Right lobe of liver (tissue), 6 donors: ENCODE data around the gene DQX1. TPM values are rescaled to one million over a fixed set of nuclear protein-coding genes. Genes with fewer than 3 reads are reported as not detected.

Source experiments
- ATAC-seq, 4 donors: fragments of 200-7000 bp; cut with Tn5 transposase; one replicate each; pipeline ENCODE4 v1.9.1; 2020; ENCODE audit warnings: mild to moderate bottlenecking in 4 of 4, moderate library complexity in 4 of 4
- DNase-seq, 3 donors: peaks; one replicate each; pipeline ENCODE4 v3.0.0-alpha.2; 2020
- H3K27ac ChIP-seq, 3 donors: fragments of 200-600 bp; one replicate each; pipeline ENCODE4 v1.8.0; 2022
- H3K27me3 ChIP-seq, 2 donors: fragments of 200-600 bp; one replicate each; pipeline ENCODE4 v1.8.0; 2022
- H3K36me3 ChIP-seq, 4 donors: fragments of 200-600 bp; sonication (generic) in 1 of 4; one replicate each; pipeline versions ENCODE4 v1.5.1 to v1.8.0; 2017 to 2022; ENCODE audit warnings: control low read depth in 1 of 4
- H3K4me1 ChIP-seq, 4 donors: fragments of 200-600 bp; sonication (generic) in 1 of 4; one replicate each; pipeline versions ENCODE4 v1.5.1 to v1.8.0; 2017 to 2022; ENCODE audit warnings: control low read depth in 1 of 4
- H3K4me3 ChIP-seq, 3 donors: fragments of 200-600 bp; one replicate each; pipeline ENCODE4 v1.8.0; 2022
- H3K9me3 ChIP-seq, 4 donors: fragments of 200-600 bp; sonication (generic) in 1 of 4; one replicate each; pipeline versions ENCODE4 v1.5.1 to v1.8.0; 2017 to 2022; ENCODE audit warnings: control low read depth in 1 of 4
- CTCF ChIP-seq, 4 donors: fragments of 200-600 bp in 3 of 4; fragments of 450-650 bp in 1 of 4; IDR thresholded peaks; one replicate each; pipeline versions ENCODE4 v1.5.1 to v1.8.0; 2016 to 2022; ENCODE audit warnings: antibody characterized with exemption in 4 of 4, mild to moderate bottlenecking in 2 of 4
- POLR2A ChIP-seq: fragments of 450-650 bp; IDR thresholded peaks from one replicate; pipeline ENCODE4 v1.6.1; 2017; ENCODE audit warnings: antibody characterized with exemption, mild to moderate bottlenecking
- WGBS: methylation state at CpG from one replicate; pipeline ENCODE4 v1.1.6; 2018; ENCODE audit warnings: low coverage, low lambda C conversion rate; ENCODE audit not compliant: insufficient coverage; ENCODE audit errors: missing lambda C conversion rate; 5-methylcytosine and 5-hydroxymethylcytosine counted together
- intact Hi-C, 2 donors: fragments of 100-400 bp; cut with DNase I; formaldehyde crosslinking; loops; one replicate each; pipeline versions ENCODE4 v1.11.2 to v1.14.1; 2022
- total RNA-seq, 6 experiments: library from RNA; depleted of rRNA in 2 of 6; stranded (reverse); fragments of >200 nt in 2 of 6; fragmentation: NEBNext Ultra II Directional in 3 of 6; extraction: Animal tissue kit (Norgen Biotek cat#: 25700) in 3 of 6; gene quantifications; one replicate each; pipeline versions ENCODE4 v1.1.0 to v1.2.4, GENCODE V29; 2016 to 2023
- donor health status: DM: no; HTN: yes; CAD: no.
- donor health status: DM: no; HTN: no; CAD: no.
- donor health status: DM: no; HTN: no; CAD: no.
- donor health status: DM: no; HTN: yes; CAD: no.
- donor health status: DM: no; HTN: yes; CAD: no.

DQX1 gene
- total RNA-seq, 6 experiments from 2014 or later, result not detected

DNA sequence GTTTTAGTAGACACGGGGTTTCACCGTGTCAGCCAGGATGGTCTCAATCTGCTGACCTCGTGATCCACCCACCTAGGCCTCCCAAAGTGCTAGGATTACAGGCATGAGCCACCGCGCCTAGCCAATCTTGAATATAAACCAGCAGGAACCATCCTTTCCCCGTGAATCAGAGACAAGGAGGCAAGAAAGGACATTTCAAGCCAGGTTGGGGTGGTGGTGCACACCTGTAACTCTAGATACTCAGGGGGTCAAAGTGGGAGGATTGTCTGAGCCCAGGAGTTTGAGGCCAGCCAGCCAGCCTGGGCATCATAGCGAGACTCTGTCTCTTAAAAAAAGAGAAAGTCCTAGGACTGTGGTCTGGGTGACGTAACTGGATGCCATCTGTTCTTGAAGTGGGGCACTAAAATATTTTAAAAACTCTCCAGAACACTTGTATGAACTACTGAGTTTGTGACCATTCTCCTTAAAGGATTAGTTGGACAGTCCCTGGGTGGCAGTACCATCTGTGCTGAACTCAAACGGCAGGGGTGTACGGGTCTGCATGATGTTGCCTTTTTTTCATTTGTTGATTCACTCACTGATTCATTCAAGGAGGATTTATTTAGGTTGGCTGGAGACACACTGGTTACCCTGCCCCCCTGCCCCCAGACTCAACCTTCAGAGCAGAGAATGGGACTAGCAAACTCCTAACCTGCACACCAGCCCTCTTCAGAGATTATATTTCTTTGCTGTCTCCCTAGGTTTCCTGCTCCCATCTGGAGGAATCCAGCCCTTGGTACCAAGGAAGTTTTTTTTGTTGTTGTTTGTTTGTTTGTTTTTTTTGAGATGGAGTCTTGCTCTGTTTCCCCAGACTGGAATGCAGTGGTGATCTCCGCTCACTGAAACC, 14.7 kb downstream of the DQX1 start:
- ATAC-seq, result no peak
- no peak overlapping the region for H3K4me3 ChIP-seq
- H3K4me1 ChIP-seq, result peaks cover 0 to 15% (median 2%) of the 10 kb centered on the region in 4 donors
- no peak overlapping the region for H3K27ac ChIP-seq
- no peaks in the 10 kb centered on the region for H3K36me3 ChIP-seq
- 26% methylated on average over 8 of the region's 11 CpGs for WGBS
- H3K27me3 ChIP-seq, result peaks cover 6 to 38% of the 10 kb centered on the region in 2 donors
- intact Hi-C loops, result no loop called here
- no peak for DNase-seq
- TF ChIP-seq POLR2A (no peak), CTCF (IDR thresholded peaks at IDR 0.05) (no peak)
- H3K9me3 ChIP-seq, result no peaks in the 10 kb centered on the region

DNA sequence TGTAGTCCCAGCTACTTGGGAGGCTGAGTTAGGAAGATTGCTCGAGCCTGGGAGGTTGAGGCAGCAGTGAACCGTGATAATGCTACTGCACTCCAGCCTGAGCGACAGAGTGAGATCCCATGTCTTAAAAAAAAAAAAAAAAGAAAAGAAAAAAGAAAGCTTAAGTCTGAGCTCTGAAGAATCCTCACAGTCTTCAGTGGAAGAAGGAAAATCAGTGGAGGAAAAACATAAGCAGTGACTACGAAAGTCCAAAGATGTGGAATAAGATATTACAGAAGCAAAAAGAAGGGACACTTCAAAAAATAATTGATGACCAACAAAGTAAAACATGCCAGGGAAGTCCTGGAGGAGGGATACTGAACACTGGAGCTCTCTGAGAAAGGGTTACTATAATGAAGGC, 15.8 kb downstream of the DQX1 start:
- H3K27ac ChIP-seq, result no peak overlapping the region
- peaks cover 6 to 27% of the 10 kb centered on the region in 2 donors for H3K27me3 ChIP-seq
- no peak for DNase-seq
- H3K9me3 ChIP-seq, result no peaks in the 10 kb centered on the region
- no peak overlapping the region for H3K4me3 ChIP-seq
- TF ChIP-seq CTCF (IDR thresholded peaks at IDR 0.05), result no peak
- TF ChIP-seq POLR2A, result no peak
- 85% methylated on average over 2 of the region's 4 CpGs for WGBS
- ATAC-seq, result no peak
- intact Hi-C loops, result no loop called here
- no peaks in the 10 kb centered on the region for H3K36me3 ChIP-seq
- H3K4me1 ChIP-seq, result peaks cover 0 to 16% (median 6%) of the 10 kb centered on the region in 4 donors

DNA sequence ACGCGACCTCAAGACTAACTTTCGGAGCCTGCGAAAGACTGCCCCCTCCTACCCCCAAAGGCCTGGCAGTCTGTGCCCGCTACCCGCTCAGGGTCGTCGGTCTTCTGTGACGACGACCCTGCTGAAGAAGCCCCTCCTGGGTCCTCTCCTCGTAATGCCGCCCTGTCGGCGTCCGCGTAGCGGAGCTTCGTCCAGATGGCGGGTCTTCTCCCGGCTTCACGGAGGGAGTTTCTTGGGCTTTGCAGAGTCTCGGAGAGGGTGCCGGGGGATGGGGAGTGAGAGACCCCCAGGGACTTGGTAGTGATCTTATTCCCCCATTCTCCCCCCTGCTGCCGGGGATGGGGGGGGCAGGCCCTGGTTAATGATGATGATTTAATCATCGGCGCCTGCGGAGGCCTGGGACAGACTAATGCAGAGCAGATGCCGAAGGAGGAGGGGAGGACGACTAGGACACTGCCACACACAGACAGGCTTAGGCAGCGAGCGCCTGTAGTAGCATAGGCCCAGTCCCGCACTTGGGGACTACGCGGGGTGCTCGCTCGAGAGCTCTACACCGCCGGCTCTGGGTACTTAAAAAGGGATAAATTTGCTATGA, 18.0 kb downstream of the DQX1 start:
- no peaks in the 10 kb centered on the region for H3K9me3 ChIP-seq
- no peaks in the 10 kb centered on the region for H3K36me3 ChIP-seq
- peak overlapping the region; percentile 76 to 95 (median 78) for H3K4me3 ChIP-seq
- DNase-seq, result peak in 1 of 3 donors; percentile 42
- H3K4me1 ChIP-seq, result peaks cover 0 to 31% (median 12%) of the 10 kb centered on the region in 4 donors
- H3K27me3 ChIP-seq, result peaks cover under 1 to 4% of the 10 kb centered on the region in 2 donors
- intact Hi-C loops, result no loop called here
- H3K27ac ChIP-seq, result peak overlapping the region; percentile 92 to 96 (median 94)
- ATAC-seq, result peak in 1 of 4 donors; percentile 6
- WGBS, result 11% methylated on average over 33 of the region's 38 CpGs
- TF ChIP-seq POLR2A (no peak), CTCF (IDR thresholded peaks at IDR 0.05) (no peak)

- Histone ChIP-seq H3K27ac (peak within 1 kb of the TSS; percentile 92 to 96 (median 94)), H3K4me3 (peak within 1 kb of the TSS; percentile 76 to 95 (median 78)), H3K27me3 (no peaks in the 10 kb centered on the region), H3K36me3 (no peaks in the 10 kb centered on the region), H3K9me3 (no peaks in the 10 kb centered on the region), H3K4me1 (peaks cover 0 to 31% (median 12%) of the 10 kb centered on the region in 4 donors)
- intact Hi-C loops, result no loop called here
- WGBS, result 0% methylated on average over 27 of the region's 56 CpGs
- TF ChIP-seq CTCF (IDR thresholded peaks at IDR 0.05) (peak in 1 of 4 donors; percentile 19), POLR2A (peak; percentile 45)
- DNase-seq (peak; percentile 99 to 100 (median 99)), ATAC-seq (peak; percentile 87 to 93 (median 88))
Observed at GRCh38 chr2:74507145-74507925, 18.7 kb downstream of the DQX1 start, which contains the start of gene PCGF1. TSS of gene PCGF1 (minus strand) at chr2:74507695. CDS start at chr2:74507668, 27 bp downstream.
